Epithelial cell of esophagus (primary cell): Measurements from ENCODE around the gene CREB5.

ENCODE experiments used
- DNase-seq: peaks from one replicate; pipeline ENCODE4 v3.0.0; 2010; ENCODE audit warnings: low read depth
- H3K4me3 ChIP-seq: 2 replicates; pipeline ENCODE4 v1.5.1; 2011; ENCODE audit warnings: mild to moderate bottlenecking, low read length, control low read depth
- CTCF ChIP-seq: IDR thresholded peaks from 2 replicates; pipeline ENCODE4 v1.5.1; 2011; ENCODE audit warnings: low read depth, mild to moderate bottlenecking, low read length, control low read depth, inconsistent platforms; ENCODE audit not compliant: insufficient read depth; ENCODE audit errors: missing control alignments

Gene CREB5

GRCh38 chr7:28533731-28534531, 121.6 kb downstream of the CREB5 start:
- no peak for TF ChIP-seq CTCF
- H3K4me3 ChIP-seq = no peak overlapping the region
- DNase-seq = peak; percentile 37

GRCh38 chr7:28536259-28536658, 123.9 kb downstream of the CREB5 start:
- peak; percentile 64 for TF ChIP-seq CTCF

DNA sequence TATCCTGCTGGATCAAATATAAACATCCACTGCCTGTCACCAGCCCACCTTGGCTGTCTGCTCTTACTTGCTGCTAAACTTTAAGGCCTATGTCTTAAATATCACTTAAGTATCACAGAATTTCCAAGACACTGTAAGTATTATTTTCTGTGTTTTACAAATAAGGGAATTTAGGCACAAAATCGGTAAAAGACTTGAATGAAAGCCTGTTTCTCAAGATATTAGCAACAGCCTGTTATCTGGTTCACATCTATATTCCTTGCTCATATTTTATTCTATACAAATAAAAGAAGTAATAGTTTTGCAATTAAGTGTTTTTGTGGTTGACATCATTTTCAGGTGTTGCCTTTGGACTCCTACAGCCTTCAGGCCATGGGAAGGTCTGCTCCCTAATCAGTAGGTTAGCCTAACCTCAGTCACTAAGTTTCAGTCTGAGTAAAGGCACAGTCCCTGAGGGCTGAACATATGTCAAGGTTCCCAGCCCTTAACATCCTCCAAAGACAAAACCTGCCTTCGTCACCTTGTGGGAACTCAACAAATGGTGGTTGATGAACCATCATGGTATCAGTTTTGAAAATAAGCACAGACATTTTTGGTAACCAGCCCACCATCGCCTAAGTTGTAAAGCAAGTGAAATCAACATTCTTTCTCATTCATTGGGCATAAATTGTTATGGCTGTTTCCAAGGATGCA, 127.1 kb downstream of the CREB5 start:
- no peak for DNase-seq
- no peak for TF ChIP-seq CTCF
- no peak overlapping the region for H3K4me3 ChIP-seq

More at GRCh38 chr7:28536259-28536658, 123.9 kb downstream of the CREB5 start:
- peak; percentile 50 for DNase-seq
- no peak overlapping the region for H3K4me3 ChIP-seq

DNA sequence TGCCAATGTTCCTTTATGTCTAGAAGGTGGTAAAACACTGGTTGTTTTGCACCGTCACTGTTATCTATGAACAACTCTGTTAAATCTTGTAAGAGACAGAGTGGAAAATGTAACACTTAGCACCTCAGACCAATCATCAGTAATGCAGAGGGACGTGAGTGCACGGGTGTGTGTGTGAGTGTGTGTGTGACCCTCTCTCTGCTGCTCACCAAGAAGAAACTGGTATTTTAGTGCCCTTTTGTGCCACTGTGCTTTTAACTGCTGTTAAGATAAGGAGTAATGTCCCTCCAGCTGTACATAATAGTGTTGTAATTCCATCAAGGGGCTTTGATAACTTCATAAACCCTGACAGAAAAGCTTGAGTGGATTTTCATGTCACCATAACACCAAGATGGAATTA, 130.1 kb downstream of the CREB5 start:
- TF ChIP-seq CTCF = no peak
- no peak overlapping the region for H3K4me3 ChIP-seq
- DNase-seq = no peak

DNA sequence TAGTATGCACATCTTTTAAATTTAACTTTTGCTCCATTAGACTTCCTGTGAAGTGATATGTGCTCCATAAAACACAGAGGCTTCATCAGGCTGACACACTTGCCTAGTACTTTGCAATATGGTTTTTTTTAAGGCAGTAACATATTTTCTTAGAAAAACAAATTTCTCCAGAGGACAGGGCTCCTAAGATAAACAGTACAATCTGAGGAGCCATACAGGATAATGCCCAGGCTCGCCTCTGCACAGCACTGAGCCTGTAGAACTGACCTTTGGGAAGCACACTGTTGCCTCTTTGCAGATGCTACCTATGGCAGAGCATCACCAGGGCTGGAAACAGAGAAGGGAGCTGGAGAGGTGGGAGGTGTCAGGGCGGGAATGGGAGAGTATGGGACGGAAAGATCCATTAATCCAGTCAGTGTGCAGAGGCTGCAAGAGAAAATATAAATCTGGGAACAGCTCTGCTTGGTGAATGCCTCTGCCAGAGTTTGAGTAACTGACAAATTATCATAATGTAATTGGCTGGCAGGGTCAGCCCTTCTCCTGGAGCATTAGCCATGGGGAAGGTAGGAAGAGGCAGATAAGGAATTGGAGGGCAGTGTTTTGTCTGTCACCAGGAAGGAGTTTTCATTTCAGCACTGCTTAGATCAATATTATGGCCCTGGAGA, 132.3 kb downstream of the CREB5 start:
- DNase-seq = no peak
- TF ChIP-seq CTCF = no peak
- no peak overlapping the region for H3K4me3 ChIP-seq

GRCh38 chr7:28546067-28546466, 133.7 kb downstream of the CREB5 start:
- TF ChIP-seq CTCF = no peak
- DNase-seq = no peak
- H3K4me3 ChIP-seq = no peak overlapping the region
